Kidney glomerular epithelial cell (primary cell): Measurements from ENCODE around the gene PLEKHM3.
"Not testable (repeated sequence)": the region's sequence is repeated elsewhere in the genome, so short reads cannot be mapped to it uniquely, and the experiment has no call there.

Experiments
- DNase-seq: peaks from one replicate; lab custom pipeline; 2025; lab: John Stamatoyannopoulos, UW

PLEKHM3 gene

DNA sequence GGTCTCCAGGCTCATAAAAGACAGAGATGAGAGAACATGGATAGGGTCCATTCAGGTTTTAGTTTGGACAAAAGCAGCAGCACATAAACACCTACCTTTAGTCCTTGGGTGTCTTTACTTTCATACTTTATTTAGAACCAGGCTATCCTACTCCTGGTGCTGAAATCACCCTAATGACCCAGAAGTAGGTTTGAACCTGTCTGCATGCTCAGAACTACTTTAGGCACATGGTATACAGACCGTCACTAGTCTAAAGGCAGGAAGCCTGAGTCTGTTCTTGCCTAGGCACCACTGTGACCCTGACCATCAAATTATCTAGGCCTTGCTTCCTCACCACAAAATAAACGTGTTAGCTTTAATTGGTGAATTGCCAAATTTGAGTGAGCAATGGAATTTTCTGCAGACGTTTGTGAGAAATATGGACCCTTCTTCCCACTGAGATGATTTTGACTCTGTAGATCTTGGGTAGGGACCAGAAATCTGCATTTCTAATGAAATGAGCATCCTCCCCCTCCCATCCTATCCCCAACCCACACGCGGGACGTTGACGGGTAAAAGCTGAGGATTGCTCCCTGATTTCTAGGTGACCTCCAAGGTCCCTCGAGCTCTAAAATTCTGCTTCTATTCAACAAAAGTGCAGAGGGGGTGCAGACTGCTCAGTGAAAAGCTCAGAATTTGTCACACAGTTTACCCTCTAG, 75.1 kb downstream of the PLEKHM3 start:
- DNase-seq, result no peak

GRCh38 chr2:207949245-207949644, 76.1 kb downstream of the PLEKHM3 start:
- not testable (repeated sequence) for DNase-seq

DNA sequence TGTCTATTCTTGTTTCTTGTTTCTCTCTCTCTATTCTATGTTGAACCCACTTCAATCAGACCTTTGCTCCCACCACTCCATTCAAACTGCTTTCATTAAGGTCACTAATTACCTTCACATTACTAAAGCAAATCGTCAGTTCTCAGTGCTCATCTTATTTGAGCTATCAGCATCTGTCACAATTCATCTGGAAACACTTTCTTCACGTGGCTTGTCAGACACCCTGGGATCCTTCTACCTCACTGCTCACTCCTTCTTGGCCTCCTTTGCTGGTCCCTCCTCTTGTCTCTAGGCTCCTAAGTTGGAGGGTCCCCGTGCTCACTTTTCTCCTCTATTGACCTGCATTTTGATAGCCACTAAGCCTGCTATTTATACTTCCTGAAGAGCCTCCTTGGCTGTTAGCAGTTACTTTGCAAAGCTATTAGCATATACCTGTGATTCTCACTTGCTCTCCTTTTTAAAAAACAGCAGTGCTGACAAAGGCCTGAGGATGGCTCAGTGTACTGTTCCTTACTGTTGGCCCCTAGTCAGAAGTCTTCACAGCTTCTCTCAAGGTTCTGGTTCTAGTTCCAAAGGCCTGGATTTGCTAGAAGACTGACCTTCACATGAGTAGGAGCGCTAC, 80.2 kb downstream of the PLEKHM3 start:
- no peak for DNase-seq

DNA sequence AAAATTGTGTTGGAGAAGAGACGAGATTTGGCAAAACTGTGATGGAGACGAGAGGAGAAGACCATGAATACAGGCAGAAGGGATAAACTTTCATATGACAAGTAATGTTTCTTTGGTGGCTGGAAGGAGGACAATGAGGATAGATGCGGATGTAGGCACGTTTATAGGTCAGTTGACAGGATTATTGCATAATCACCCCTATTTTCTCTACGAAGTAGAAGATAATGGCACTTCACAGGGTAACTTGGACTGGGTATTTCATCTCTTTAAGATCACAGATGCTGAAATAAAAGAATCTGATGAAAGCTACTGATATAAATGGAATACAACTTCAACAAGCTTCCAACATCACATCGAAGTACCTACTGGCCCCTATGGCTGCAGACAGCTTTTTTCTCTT, 81.0 kb downstream of the PLEKHM3 start:
- DNase-seq, result no peak

- DNase-seq, result no peak
These were observed 85.8 kb downstream of the PLEKHM3 start for GRCh38 chr2:207939342-207940108.

- no peak for DNase-seq
These were observed 86.4 kb downstream of the PLEKHM3 start for GRCh38 chr2:207938886-207939285.

GRCh38 chr2:207938415-207938814, 86.9 kb downstream of the PLEKHM3 start:
- no peak for DNase-seq

- peak; percentile 35 for DNase-seq
These were observed 87.5 kb downstream of the PLEKHM3 start for GRCh38 chr2:207937823-207938222.

GRCh38 chr2:207937253-207937652, 88.1 kb downstream of the PLEKHM3 start:
- DNase-seq, result peak; percentile 9

- DNase-seq, result no peak
These were observed 88.9 kb downstream of the PLEKHM3 start for GRCh38 chr2:207936380-207936779.

DNA sequence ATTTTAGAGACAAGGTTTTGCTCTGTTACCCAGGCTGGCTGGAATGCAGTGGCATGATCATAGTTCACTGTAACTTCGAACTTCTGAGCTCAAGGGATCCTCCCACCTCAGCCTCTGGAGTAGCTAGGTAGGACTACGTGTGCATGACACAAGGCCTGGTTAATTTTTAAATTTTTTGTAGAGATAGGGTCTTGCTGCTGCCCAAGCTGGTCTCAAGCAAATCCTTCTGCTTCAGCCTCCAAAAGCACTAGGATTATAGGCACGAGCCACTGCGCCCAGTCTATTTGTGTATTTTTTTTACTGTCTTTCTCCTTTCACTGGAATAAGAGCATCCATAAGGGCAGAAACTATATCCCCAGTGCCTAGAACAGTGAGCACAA, 89.3 kb downstream of the PLEKHM3 start:
- DNase-seq, result peak; percentile 20

DNA sequence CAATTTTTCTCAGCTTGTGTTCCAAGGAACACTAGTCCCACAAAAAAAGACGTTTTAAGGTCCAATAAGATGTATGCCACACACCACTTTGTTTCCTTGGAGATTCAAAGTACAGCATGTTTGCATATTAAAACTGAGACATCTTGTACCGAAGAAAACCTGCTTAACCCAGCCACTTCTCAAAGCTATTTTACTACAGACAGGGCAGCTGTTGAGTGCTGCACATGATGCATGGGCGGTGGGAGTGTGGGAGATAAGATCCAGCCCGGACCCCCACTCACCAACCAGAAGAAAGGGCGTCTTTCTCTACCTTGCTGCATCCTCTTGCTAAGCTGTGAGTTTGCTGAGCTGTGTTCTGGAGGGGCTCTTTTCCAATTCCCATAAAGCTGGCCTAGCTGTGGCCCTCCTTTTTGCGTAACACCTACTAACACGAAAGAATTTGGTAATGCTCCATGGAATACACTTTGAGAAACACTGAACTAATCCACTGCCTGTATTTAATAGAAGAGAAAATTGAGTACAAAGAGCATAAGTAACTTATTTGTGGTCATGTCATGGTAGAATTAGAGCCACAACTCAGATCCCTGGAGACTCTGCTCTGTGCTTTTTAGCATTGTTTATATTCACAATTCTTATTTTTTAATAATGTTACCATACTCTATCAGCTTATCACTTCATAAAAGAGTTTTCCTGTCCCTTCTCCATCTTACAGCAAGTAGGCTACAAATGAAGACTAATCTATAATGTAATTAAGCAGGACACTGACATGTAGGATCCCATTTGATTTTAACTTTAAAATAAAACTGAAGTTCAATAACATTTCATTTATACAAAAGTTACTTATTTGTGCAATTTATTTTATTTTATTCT, 90.0 kb downstream of the PLEKHM3 start:
- DNase-seq, result no peak

GRCh38 chr2:207934720-207935119, 90.6 kb downstream of the PLEKHM3 start:
- no peak for DNase-seq

- no peak for DNase-seq
These were observed 91.8 kb downstream of the PLEKHM3 start for GRCh38 chr2:207933396-207934065.

DNA sequence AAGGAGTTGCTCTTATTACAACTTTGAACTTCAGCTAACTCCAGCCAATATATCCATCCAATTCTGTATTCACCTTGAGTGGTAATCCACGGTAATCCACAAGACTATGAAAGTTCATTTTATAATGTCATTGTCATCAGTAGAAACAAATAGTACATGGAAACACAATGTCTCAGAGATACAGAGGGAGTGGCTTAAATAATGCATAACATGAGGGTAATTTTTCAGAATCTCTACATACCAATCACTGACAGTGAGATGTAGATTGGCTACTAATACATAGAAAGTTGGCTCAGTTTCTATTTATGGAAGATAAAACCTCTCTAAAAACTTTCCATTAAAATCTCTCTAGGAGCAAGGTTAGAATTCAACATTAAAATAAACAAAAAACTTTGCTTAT, 93.2 kb downstream of the PLEKHM3 start:
- no peak for DNase-seq

- peak; percentile 35 for DNase-seq
These were observed 94.6 kb downstream of the PLEKHM3 start for GRCh38 chr2:207930747-207931146.

DNA sequence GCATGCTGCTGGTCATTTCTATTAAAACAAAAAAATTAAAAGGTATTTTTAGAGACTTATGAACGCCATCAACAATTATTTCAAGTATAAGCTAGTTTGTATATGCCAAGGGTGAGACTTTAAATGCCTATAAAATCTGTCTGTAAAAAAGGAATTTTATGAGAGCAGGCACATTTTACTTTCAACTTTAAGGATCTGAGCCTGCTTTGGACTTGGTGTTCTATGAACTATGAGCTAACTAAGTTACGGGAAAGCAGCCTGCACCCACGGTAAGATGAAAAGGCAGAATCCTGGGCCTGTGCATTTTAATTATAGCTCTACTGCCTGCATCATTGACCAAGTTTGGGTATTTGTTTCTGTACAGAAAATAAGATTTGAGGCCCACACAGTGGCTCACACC, 95.4 kb downstream of the PLEKHM3 start:
- DNase-seq, result no peak

DNA sequence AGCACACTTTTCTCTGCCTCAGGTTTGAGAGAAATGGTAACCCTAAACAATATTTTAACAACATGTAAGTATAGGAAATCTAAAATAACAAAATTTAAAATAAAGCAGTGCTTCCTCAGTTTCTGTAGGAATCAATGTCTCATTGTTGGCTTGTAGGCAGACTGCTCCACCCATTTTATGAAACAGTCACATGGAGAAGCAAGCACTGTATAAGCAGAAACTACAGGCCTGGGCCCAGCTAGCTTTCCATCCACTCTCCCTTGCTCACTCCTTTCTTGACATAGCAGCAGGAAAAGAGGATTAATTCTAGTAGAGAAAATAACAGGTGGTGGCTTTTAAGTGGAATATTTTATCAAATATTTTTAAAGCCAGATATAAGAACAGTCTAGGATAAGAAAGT, 97.2 kb downstream of the PLEKHM3 start:
- no peak for DNase-seq

DNA sequence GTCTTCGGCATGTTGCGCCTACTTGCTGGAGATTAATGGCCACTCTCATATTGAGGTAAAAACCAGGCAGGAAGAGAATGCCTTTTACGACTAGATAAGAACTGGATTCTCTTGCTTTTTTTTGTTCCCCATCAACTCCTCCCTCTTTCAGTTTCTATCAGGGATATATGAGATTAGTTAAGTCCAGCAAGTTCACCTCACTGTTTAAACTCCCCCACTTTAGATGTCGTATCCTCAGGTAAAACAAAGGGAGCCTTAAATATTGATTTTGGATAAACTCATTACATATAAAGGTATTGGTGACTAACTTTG, 98.4 kb downstream of the PLEKHM3 start:
- DNase-seq, result no peak

DNA sequence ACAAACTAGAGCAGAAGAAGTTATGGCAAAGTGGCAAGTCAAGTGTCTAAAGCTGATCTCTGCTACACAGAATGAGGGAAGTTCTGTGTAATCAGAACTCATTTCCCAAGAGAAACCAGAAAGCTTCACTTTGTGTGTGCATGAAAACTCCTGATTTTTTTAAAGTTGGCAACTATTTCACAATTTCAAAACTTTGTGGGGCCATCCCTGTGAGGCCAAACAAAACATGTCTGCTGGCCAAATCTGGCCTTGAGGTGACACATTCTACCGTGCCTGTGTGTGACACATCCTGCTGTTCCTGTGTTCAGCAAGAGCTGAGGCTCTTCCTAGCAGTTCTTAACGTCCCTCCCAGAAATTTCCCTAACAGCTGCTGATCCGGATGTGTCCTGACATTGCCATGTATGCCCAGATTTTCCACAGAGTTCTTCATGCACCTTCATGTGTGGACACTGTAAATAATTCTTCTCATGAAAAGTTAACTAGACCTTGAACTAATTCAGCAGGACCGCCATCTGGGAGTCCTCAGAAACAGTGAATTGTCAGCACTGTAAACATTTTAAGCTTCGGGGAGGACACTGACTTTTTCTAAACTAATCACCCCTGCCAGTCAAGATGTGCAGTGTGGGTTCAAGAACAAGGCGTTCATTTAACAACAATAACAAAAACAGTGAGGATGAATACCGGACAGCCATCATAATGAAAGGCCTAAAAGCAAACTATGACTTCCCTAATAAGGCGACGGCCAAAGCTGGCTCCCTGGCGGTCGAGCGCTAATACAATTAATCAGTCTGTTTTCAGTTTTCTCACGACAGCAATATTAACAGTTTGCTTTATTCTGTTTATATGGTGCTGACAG, 99.0 kb downstream of the PLEKHM3 start:
- peak; percentile 28 for DNase-seq

- no peak for DNase-seq
These were observed 99.7 kb downstream of the PLEKHM3 start for GRCh38 chr2:207925601-207926000.
